Loucy (cell line): ENCODE measurements around the gene HRH2.

ENCODE experiments used
- H2AFZ ChIP-seq: fragments of 200-600 bp; sonication (generic); 2 replicates; pipeline ENCODE4 v1.6.0; 2016; ENCODE audit warnings: antibody characterized with exemption, mild to moderate bottlenecking, low read length, moderate library complexity
- H3F3A ChIP-seq: fragments of 200-600 bp; 2 replicates; pipeline ENCODE4 v1.6.0; 2016; ENCODE audit warnings: antibody characterized with exemption, low read depth, mild to moderate bottlenecking
- H3K27me3 ChIP-seq: fragments of 200-600 bp; sonication (generic); 2 replicates; pipeline ENCODE4 v1.6.1; 2014; ENCODE audit warnings: low read length, mild to moderate bottlenecking; ENCODE audit not compliant: insufficient read depth, poor library complexity, severe bottlenecking
- H3K36me3 ChIP-seq: fragments of 200-600 bp; sonication (generic); 2 replicates; pipeline ENCODE4 v1.6.1; 2016; ENCODE audit warnings: low read length; ENCODE audit not compliant: insufficient read depth
- H3K4me1 ChIP-seq: fragments of 200-600 bp; sonication (generic); 2 replicates; pipeline ENCODE4 v1.5.1; 2014; ENCODE audit warnings: low read length, mild to moderate bottlenecking; ENCODE audit not compliant: insufficient read depth, poor library complexity, severe bottlenecking
- H3K4me2 ChIP-seq: fragments of 200-600 bp; sonication (generic); 2 replicates; pipeline ENCODE4 v1.6.0; 2014; ENCODE audit warnings: antibody characterized with exemption, low read length, low read depth, mild to moderate bottlenecking; ENCODE audit not compliant: poor library complexity, severe bottlenecking
- H3K4me3 ChIP-seq: fragments of 200-600 bp; sonication (generic); 2 replicates; pipeline ENCODE4 v1.5.1; 2014; ENCODE audit warnings: low read length, mild to moderate bottlenecking, mixed read lengths; ENCODE audit not compliant: poor library complexity, severe bottlenecking
- H3K79me2 ChIP-seq: fragments of 200-600 bp; sonication (generic); 2 replicates; pipeline ENCODE4 v1.6.1; 2014; ENCODE audit warnings: low read length; ENCODE audit not compliant: insufficient read depth
- H3K9ac ChIP-seq: fragments of 200-600 bp; sonication (generic); 2 replicates; pipeline ENCODE4 v1.6.0; 2014; ENCODE audit warnings: mild to moderate bottlenecking, low read depth, low read length, moderate library complexity; ENCODE audit not compliant: poor library complexity, severe bottlenecking
- H3K9me2 ChIP-seq: fragments of 200-600 bp; sonication (generic); replicated peaks from 2 replicates; pipeline ENCODE4 v1.6.1; 2016; ENCODE audit warnings: low read depth, low read length, mixed read lengths
- H3K9me3 ChIP-seq: fragments of 200-600 bp; sonication (generic); 2 replicates; pipeline ENCODE4 v1.6.1; 2014; ENCODE audit warnings: mild to moderate bottlenecking, antibody characterized with exemption, low read length, low read depth; ENCODE audit not compliant: insufficient read depth
- H4K20me1 ChIP-seq: fragments of 200-600 bp; sonication (generic); 2 replicates; pipeline ENCODE4 v1.6.0; 2014; ENCODE audit warnings: antibody characterized with exemption, low read length, mild to moderate bottlenecking; ENCODE audit not compliant: insufficient read depth, poor library complexity, severe bottlenecking
- CTCF ChIP-seq: fragments of 200-600 bp; sonication (generic); conservative IDR thresholded peaks from 2 replicates; pipeline ENCODE4 v1.5.1; 2014; ENCODE audit warnings: mild to moderate bottlenecking, antibody characterized with exemption, low read length
- EZH2phosphoT487 ChIP-seq: fragments of 200-600 bp; IDR thresholded peaks from 2 replicates; pipeline ENCODE4 v1.6.1; 2018; ENCODE audit warnings: antibody characterized with exemption, mild to moderate bottlenecking, moderate library complexity, borderline replicate concordance

The HRH2 gene

GRCh38 chr5:175670372-175670771, 12.5 kb downstream of the HRH2 start:
- TF ChIP-seq CTCF (no peak), EZH2phosphoT487 (no peak)

GRCh38 chr5:175671013-175671412, 13.1 kb downstream of the HRH2 start:
- no peaks in the 10 kb centered on the region for H3K9me2 ChIP-seq
- no peaks in the 10 kb centered on the region for H3K79me2 ChIP-seq
- no peaks in the 10 kb centered on the region for H3F3A ChIP-seq
- H3K4me3 ChIP-seq = no peak overlapping the region
- no peaks in the 10 kb centered on the region for H3K9me3 ChIP-seq
- H3K4me2 ChIP-seq = no peak overlapping the region
- H3K27me3 ChIP-seq = no peaks in the 10 kb centered on the region
- no peak overlapping the region for H3K9ac ChIP-seq
- H2AFZ ChIP-seq = no peak overlapping the region
- no peak for TF ChIP-seq EZH2phosphoT487
- no peak for TF ChIP-seq CTCF
- no peaks in the 10 kb centered on the region for H3K4me1 ChIP-seq
- H3K36me3 ChIP-seq = no peaks in the 10 kb centered on the region
- H4K20me1 ChIP-seq = no peaks in the 10 kb centered on the region

More at GRCh38 chr5:175670372-175670771, 12.5 kb downstream of the HRH2 start:
- H3K4me2 ChIP-seq = no peak overlapping the region
- no peaks in the 10 kb centered on the region for H3K9me3 ChIP-seq
- H3K79me2 ChIP-seq = no peaks in the 10 kb centered on the region
- no peaks in the 10 kb centered on the region for H4K20me1 ChIP-seq
- H3K4me1 ChIP-seq = no peaks in the 10 kb centered on the region
- no peak overlapping the region for H3K9ac ChIP-seq
- H3K4me3 ChIP-seq = no peak overlapping the region
- no peaks in the 10 kb centered on the region for H3F3A ChIP-seq
- no peak overlapping the region for H2AFZ ChIP-seq
- no peaks in the 10 kb centered on the region for H3K36me3 ChIP-seq
- no peaks in the 10 kb centered on the region for H3K27me3 ChIP-seq
- no peaks in the 10 kb centered on the region for H3K9me2 ChIP-seq

- Histone ChIP-seq H4K20me1 (no peaks in the 10 kb centered on the region), H3K27me3 (no peaks in the 10 kb centered on the region), H3K36me3 (no peaks in the 10 kb centered on the region)
Measured at GRCh38 chr5:175672976-175673648, 15.2 kb downstream of the HRH2 start.

More at GRCh38 chr5:175672976-175673648, 15.2 kb downstream of the HRH2 start:
- Histone ChIP-seq H3K9me2 (no peaks in the 10 kb centered on the region), H3K4me2 (no peak overlapping the region), H3K9me3 (no peaks in the 10 kb centered on the region), H2AFZ (no peak overlapping the region), H3K79me2 (no peaks in the 10 kb centered on the region), H3K4me3 (no peak overlapping the region), H3K9ac (no peak overlapping the region), H3F3A (no peaks in the 10 kb centered on the region), H3K4me1 (no peaks in the 10 kb centered on the region)
- TF ChIP-seq EZH2phosphoT487 = no peak
- no peak for TF ChIP-seq CTCF
